Esophagus muscularis mucosa (tissue), 4 donors: Measurements from ENCODE around the gene SEPTIN2. TPM values are rescaled to one million over a fixed set of nuclear protein-coding genes. Genes with fewer than 3 reads are reported as not detected.
A peak's percentile ranks its signal among the peaks of the same experiment; 100 is the strongest.

Experiments used
- DNase-seq: peaks from one replicate; pipeline ENCODE4 v3.0.0-alpha.2; 2017; ENCODE audit errors: extremely low spot score
- H3K27ac ChIP-seq, 4 donors: fragments of 200-600 bp; sonication (generic); replicated peaks in 1 of 4; 1 replicate in 3 of 4; 2 replicates in 1 of 4; pipeline ENCODE4 v1.5.1; 2016 to 2019; ENCODE audit warnings: mild to moderate bottlenecking in 1 of 4
- H3K27me3 ChIP-seq, 4 donors: fragments of 200-600 bp; sonication (generic); one replicate each; pipeline versions ENCODE4 v1.5.1 to v1.6.0; 2016 to 2019
- H3K36me3 ChIP-seq, 4 donors: fragments of 200-600 bp; sonication (generic); one replicate each; pipeline ENCODE4 v1.5.1; 2016 to 2019
- H3K4me1 ChIP-seq, 4 donors: fragments of 200-600 bp; sonication (generic); one replicate each; pipeline ENCODE4 v1.5.1; 2016 to 2019
- H3K4me3 ChIP-seq, 4 donors: fragments of 200-600 bp; sonication (generic); 1 replicate in 2 of 4; 2 replicates in 2 of 4; pipeline ENCODE4 v1.5.1; 2016 to 2019; ENCODE audit warnings: mild to moderate bottlenecking in 4 of 4, moderate library complexity in 1 of 4
- H3K9me3 ChIP-seq, 4 donors: fragments of 200-600 bp; sonication (generic); 1 replicate in 3 of 4; 2 replicates in 1 of 4; pipeline ENCODE4 v1.5.1; 2016 to 2019
- EP300 ChIP-seq: sonication (generic); formaldehyde crosslinking; IDR thresholded peaks from one replicate; pipeline ENCODE4 v1.6.1; 2017; ENCODE audit warnings: antibody characterized with exemption
- POLR2A ChIP-seq: fragments of 450-650 bp; IDR thresholded peaks from one replicate; pipeline ENCODE4 v1.6.1; 2017; ENCODE audit warnings: antibody characterized with exemption, moderate library complexity, mild to moderate bottlenecking, low read depth
- POLR2AphosphoS5 ChIP-seq, 2 donors: sonication (generic); formaldehyde crosslinking; IDR thresholded peaks; one replicate each; pipeline ENCODE4 v1.6.1; 2017; ENCODE audit warnings: antibody characterized with exemption in 2 of 2
- WGBS: methylation state at CpG from one replicate; pipeline ENCODE4 v1.1.5; 2018; 5-methylcytosine and 5-hydroxymethylcytosine counted together
- intact Hi-C: fragments of 100-400 bp; cut with DNase I; formaldehyde crosslinking; loops from one replicate; pipeline ENCODE4 v1.15.1; 2023
- total RNA-seq, 4 donors: library from RNA; depleted of rRNA; stranded (reverse); fragments of >200 nt; gene quantifications; one replicate each; pipeline versions ENCODE4 v1.1.0 to v1.2.1, GENCODE V29; 2016
- TF ChIP-seq, protein P1 (sequence below), 3 experiments: fragments of 200-600 bp in 2 of 3; fragments of 450-650 bp in 1 of 3; sonication (generic) in 2 of 3; IDR thresholded peaks; one replicate each; pipeline ENCODE4 v1.5.1; 2017 to 2019; ENCODE audit warnings: antibody characterized with exemption in 3 of 3, mild to moderate bottlenecking in 2 of 3, moderate library complexity in 1 of 3

The SEPTIN2 gene
- total RNA-seq, 4 donors from 2014 or later: 272 to 335 (median 284) TPM

DNA sequence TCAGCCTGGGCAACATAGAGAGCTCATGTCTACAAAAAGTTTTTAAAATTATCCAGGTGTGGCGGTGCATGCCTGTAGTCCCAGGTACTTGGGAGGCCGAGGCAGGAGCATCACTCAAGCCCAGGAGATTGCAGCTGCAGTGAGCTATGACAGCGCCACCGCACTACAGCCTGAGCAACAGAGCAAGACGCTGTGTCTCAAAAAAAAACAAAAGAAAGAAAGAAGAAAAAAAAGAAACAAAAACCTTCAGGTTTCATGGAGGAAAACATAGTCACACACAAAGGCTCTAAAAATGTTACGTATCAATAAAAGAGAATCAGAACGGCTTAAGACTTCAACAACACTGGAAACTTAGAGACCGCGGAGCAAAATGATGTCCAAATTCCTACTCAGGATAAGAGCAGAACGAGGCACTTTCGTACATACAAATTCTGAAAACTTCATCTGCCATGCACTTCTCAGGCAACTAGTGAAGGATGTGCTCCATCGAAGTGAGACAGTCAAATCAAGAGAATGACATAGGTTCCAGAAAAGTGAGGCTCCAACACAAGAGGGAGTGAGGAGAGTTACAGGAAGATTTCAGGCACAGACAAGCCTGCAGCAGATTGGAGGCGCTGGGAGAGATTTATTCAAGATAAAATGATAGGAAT, 4.7 kb upstream of the SEPTIN2 start:
- intact Hi-C loops: no loop called here
- 92% methylated on average over 13 of the region's 13 CpGs for WGBS
- no peak overlapping the region for H3K4me3 ChIP-seq

DNA sequence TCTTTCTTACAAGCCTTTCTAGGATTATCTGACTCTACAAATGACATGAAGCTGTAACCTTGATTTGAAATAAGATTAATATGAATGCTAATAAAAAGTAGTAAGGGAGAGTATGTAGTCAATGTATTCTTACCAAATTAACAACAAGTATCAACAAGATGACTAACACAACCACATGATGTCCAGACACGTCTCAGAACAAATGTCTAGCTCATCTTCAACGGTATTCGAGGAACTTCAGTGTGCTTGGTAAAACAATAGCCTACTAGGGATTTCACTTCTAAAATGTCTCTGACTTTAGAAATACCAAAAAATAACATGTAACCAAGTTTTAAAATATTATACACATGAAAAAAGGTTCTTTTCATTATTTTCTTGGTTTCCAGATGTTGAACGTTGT, 3.6 kb upstream of the SEPTIN2 start:
- Histone ChIP-seq H3K9me3 (no peaks in the 10 kb centered on the region), H3K36me3 (no peaks in the 10 kb centered on the region), H3K4me1 (peaks cover 14 to 57% (median 43%) of the 10 kb centered on the region in 4 donors), H3K27ac (no peak overlapping the region), H3K27me3 (no peaks in the 10 kb centered on the region), H3K4me3 (no peak overlapping the region)
- intact Hi-C loops: no loop called here
- 74% methylated on average over 4 of the region's 4 CpGs for WGBS
- TF ChIP-seq POLR2A (no peak), EP300 (no peak), POLR2AphosphoS5 (IDR thresholded peaks at IDR 0.05) (no peak)
- TF ChIP-seq, protein P1, sequence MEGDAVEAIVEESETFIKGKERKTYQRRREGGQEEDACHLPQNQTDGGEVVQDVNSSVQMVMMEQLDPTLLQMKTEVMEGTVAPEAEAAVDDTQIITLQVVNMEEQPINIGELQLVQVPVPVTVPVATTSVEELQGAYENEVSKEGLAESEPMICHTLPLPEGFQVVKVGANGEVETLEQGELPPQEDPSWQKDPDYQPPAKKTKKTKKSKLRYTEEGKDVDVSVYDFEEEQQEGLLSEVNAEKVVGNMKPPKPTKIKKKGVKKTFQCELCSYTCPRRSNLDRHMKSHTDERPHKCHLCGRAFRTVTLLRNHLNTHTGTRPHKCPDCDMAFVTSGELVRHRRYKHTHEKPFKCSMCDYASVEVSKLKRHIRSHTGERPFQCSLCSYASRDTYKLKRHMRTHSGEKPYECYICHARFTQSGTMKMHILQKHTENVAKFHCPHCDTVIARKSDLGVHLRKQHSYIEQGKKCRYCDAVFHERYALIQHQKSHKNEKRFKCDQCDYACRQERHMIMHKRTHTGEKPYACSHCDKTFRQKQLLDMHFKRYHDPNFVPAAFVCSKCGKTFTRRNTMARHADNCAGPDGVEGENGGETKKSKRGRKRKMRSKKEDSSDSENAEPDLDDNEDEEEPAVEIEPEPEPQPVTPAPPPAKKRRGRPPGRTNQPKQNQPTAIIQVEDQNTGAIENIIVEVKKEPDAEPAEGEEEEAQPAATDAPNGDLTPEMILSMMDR (IDR thresholded peaks at IDR 0.05): no peak
- DNase-seq: no peak

More for the DNA sequence above, 4.7 kb upstream of the SEPTIN2 start:
- no peaks in the 10 kb centered on the region for H3K9me3 ChIP-seq
- TF ChIP-seq POLR2A (no peak), EP300 (no peak), POLR2AphosphoS5 (IDR thresholded peaks at IDR 0.05) (no peak)
- TF ChIP-seq, protein P1 (IDR thresholded peaks at IDR 0.05): no peak
- H3K27ac ChIP-seq: no peak overlapping the region
- H3K36me3 ChIP-seq: no peaks in the 10 kb centered on the region
- H3K4me1 ChIP-seq: peaks cover 12 to 51% (median 36%) of the 10 kb centered on the region in 4 donors
- no peak for DNase-seq
- no peaks in the 10 kb centered on the region for H3K27me3 ChIP-seq

DNA sequence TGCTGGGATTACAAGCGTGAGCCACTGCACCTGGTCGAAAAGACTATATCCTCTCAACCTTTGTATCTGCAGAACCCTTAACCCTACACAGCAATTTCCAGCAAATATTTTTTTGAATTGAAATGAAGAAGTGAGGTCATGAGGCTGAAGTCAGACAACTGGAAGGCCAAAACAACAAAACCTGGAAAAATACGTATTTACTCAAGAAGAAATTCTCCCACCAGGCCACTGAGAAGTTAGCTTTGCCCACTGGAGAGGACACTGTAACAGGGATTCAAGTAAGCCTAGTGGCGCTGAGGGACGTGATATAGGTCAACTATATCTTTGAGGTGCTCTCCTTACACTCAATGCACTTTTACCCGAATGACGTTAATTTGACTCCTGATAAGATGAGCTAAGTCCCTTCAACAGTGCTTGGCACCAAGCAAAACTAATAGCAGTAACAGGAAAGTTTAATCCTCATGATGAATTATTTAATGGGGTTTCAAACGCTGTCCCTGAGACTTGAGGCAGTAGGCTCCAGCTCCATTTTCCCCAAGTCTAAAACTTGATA, 2.1 kb upstream of the SEPTIN2 start:
- Histone ChIP-seq H3K36me3 (no peaks in the 10 kb centered on the region), H3K27ac (peak overlapping the region in 1 of 4 donors; percentile 94), H3K4me1 (peaks cover 30 to 64% (median 52%) of the 10 kb centered on the region in 4 donors), H3K9me3 (no peaks in the 10 kb centered on the region), H3K4me3 (peak overlapping the region in 1 of 4 donors; percentile 92), H3K27me3 (no peaks in the 10 kb centered on the region)
- 89% methylated on average over 8 of the region's 8 CpGs for WGBS
- TF ChIP-seq POLR2A (no peak), EP300 (no peak), POLR2AphosphoS5 (IDR thresholded peaks at IDR 0.05) (no peak)
- TF ChIP-seq, protein P1 (IDR thresholded peaks at IDR 0.05): no peak
- intact Hi-C loops: no loop called here
- DNase-seq: no peak

DNA sequence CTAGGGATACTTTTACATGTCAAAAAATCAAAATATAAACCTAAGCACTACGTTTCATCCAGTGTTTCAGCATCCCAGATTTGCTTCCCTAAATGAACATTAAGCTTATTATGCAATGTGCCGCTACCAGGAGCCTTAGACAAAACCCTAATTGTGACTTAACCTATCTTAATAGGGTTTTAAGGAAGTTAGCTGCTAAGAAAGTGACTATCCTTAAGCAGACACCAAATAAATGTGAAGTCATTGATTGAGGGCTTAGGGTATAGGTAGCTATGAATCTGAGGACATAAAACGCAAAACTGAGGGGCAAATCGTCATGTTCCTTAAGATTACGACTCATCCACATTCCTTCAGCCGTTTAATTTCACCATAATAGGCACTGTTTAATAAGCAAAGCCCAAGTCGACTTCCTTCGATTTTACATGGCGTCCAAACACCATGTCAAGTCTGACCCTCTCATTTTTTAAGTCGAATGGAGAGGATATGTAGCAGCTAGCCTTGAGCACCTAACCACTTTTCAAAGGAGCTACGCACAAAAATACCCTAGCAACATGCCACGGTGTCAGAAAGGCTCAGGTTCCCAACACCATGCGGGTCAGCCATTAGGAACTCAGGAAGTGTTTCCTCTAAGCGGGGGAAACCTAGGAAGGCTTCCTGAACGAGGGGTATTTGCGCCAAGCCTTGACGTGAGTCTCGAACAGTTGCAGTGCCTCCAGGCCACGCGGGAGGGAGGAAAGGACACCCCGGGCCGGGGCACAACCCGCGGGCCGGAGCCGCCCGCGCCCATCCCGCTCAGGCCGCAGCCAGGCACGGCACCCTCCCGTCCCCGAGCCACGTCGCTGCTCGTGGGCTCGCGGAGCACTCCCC, 1.3 kb upstream of the SEPTIN2 start:
- TF ChIP-seq, protein P1 (IDR thresholded peaks at IDR 0.05): no peak
- TF ChIP-seq POLR2AphosphoS5 (IDR thresholded peaks at IDR 0.05): no peak
- no peak for TF ChIP-seq EP300
- TF ChIP-seq POLR2A: no peak
- no peak for DNase-seq
- no peaks in the 10 kb centered on the region for H3K36me3 ChIP-seq
- H3K4me3 ChIP-seq: peak overlapping the region; percentile 84 to 93 (median 92)
- H3K9me3 ChIP-seq: no peaks in the 10 kb centered on the region
- WGBS: 7% methylated on average over 17 of the region's 38 CpGs
- peak overlapping the region; percentile 94 to 99 (median 97) for H3K27ac ChIP-seq
- H3K4me1 ChIP-seq: peaks cover 36 to 64% (median 55%) of the 10 kb centered on the region in 4 donors
- intact Hi-C loops: loop anchor here (5.0 kb wide), 1 partner anchor 43 kb away; the partner anchor contains the start of gene FARP2
- H3K27me3 ChIP-seq: no peaks in the 10 kb centered on the region
